SK-N-SH treated with all-trans-retinoic acid at 6 μM for 48 hours (cell line): ENCODE measurements around the gene AHCYL2.

ENCODE experiments used
- ATAC-seq: fragments of 200-7000 bp; cut with Tn5 transposase; 3 replicates; pipeline ENCODE4 v1.9.1; 2020; ENCODE audit warnings: mild to moderate bottlenecking, moderate library complexity
- CREB5 ChIP-seq: fragments of 250-450 bp; sonication (Bioruptor Pico); IDR thresholded peaks from 2 replicates; pipeline ENCODE4 v1.5.1; 2020; ENCODE audit warnings: low read depth, mild to moderate bottlenecking, moderate library complexity
- CSDC2 ChIP-seq: fragments of 250-450 bp; sonication (Bioruptor Pico); IDR thresholded peaks from 2 replicates; pipeline ENCODE4 v1.5.0; 2020; ENCODE audit warnings: mild to moderate bottlenecking, moderate library complexity
- CSRNP3 ChIP-seq: fragments of 250-450 bp; sonication (Bioruptor Pico); IDR thresholded peaks from 2 replicates; pipeline ENCODE4 v1.5.1; 2021; ENCODE audit warnings: mild to moderate bottlenecking, moderate library complexity
- ESRRG ChIP-seq: fragments of 250-450 bp; sonication (Bioruptor Pico); IDR thresholded peaks from 2 replicates; pipeline ENCODE4 v1.6.1; 2021; ENCODE audit warnings: mild to moderate bottlenecking
- GLIS3 ChIP-seq: fragments of 250-450 bp; sonication (Bioruptor Pico); IDR thresholded peaks from 2 replicates; pipeline ENCODE4 v1.5.0; 2020; ENCODE audit warnings: mild to moderate bottlenecking, moderate library complexity
- ISL1 ChIP-seq: fragments of 250-450 bp; sonication (Bioruptor Pico); IDR thresholded peaks from 2 replicates; pipeline ENCODE4 v2.1.2; 2022; ENCODE audit warnings: mild to moderate bottlenecking, moderate library complexity
- OSR1 ChIP-seq: fragments of 250-450 bp; sonication (Bioruptor Pico); IDR thresholded peaks from 2 replicates; pipeline ENCODE4 v1.8.0; 2022; ENCODE audit warnings: moderate library complexity, mild to moderate bottlenecking, inconsistent platforms
- POU6F1 ChIP-seq: fragments of 250-450 bp; sonication (Bioruptor Pico); IDR thresholded peaks from 2 replicates; pipeline ENCODE4 v1.8.0; 2021; ENCODE audit warnings: low read depth, mild to moderate bottlenecking, moderate library complexity, borderline replicate concordance
- PPARA ChIP-seq: fragments of 250-450 bp; sonication (Bioruptor Pico); IDR thresholded peaks from 2 replicates; pipeline ENCODE4 v1.5.0; 2020; ENCODE audit warnings: mild to moderate bottlenecking, borderline replicate concordance
- RARB ChIP-seq: fragments of 250-450 bp; sonication (Bioruptor Pico); IDR thresholded peaks from 2 replicates; pipeline ENCODE4 v1.8.0; 2021; ENCODE audit warnings: mild to moderate bottlenecking, moderate library complexity
- TCF4 ChIP-seq: fragments of 250-450 bp; sonication (Bioruptor Pico); IDR thresholded peaks from 2 replicates; pipeline ENCODE4 v1.8.0; 2021; ENCODE audit warnings: mild to moderate bottlenecking, moderate library complexity, borderline replicate concordance
- TOX ChIP-seq: fragments of 250-450 bp; sonication (Bioruptor Pico); IDR thresholded peaks from 2 replicates; pipeline ENCODE4 v1.8.0; 2021; ENCODE audit warnings: mild to moderate bottlenecking, moderate library complexity, borderline replicate concordance
- ZC3H10 ChIP-seq: fragments of 250-450 bp; sonication (Bioruptor Pico); IDR thresholded peaks from 2 replicates; pipeline ENCODE4 v1.5.1; 2021; ENCODE audit warnings: mild to moderate bottlenecking, moderate library complexity
- ZFP3 ChIP-seq: fragments of 250-450 bp; sonication (Bioruptor Pico); IDR thresholded peaks from 2 replicates; pipeline ENCODE4 v1.5.0; 2020; ENCODE audit warnings: mild to moderate bottlenecking, moderate library complexity
- ZFP30 ChIP-seq: fragments of 450-650 bp; formaldehyde crosslinking; IDR thresholded peaks from 2 replicates; pipeline ENCODE4 v1.5.0; 2022; ENCODE audit warnings: mild to moderate bottlenecking, moderate library complexity
- ZNF70 ChIP-seq: fragments of 450-650 bp; formaldehyde crosslinking; IDR thresholded peaks from 2 replicates; pipeline ENCODE4 v1.5.0; 2020; ENCODE audit warnings: mild to moderate bottlenecking, moderate library complexity
- ZNF8 ChIP-seq: fragments of 450-650 bp; formaldehyde crosslinking; IDR thresholded peaks from 2 replicates; pipeline ENCODE4 v1.5.0; 2020; ENCODE audit warnings: mild to moderate bottlenecking, moderate library complexity
- TF ChIP-seq, protein P1 (sequence below): fragments of 250-450 bp; sonication (Bioruptor Pico); IDR thresholded peaks from 2 replicates; pipeline ENCODE4 v1.8.0; 2020; ENCODE audit warnings: mild to moderate bottlenecking, moderate library complexity, borderline replicate concordance
- TF ChIP-seq, protein P2 (sequence below): fragments of 250-450 bp; sonication (Bioruptor Pico); IDR thresholded peaks from 2 replicates; pipeline ENCODE4 v1.5.0; 2020; ENCODE audit warnings: mild to moderate bottlenecking, moderate library complexity

The AHCYL2 gene

DNA sequence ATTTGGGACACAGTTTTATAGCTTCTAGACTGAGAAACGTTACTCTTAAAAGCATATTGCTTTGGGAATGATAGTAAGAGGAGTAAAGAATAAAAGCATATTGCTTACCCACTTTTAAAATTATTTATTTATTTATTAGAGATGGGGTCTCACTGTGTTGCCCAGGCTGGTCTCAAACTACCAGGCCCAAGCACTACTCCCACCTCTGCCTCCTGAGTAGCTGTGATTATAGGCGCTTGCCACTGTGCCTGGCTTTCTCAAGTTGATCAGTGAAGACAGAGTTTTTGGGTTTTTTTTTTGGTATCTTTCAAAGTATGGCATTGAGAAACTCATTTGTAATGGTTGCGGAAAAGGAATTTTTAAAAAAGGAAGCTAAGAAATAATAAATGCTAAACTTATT, 68.0 kb downstream of the AHCYL2 start:
- ATAC-seq, result no peak
- no peak for TF ChIP-seq RARB

GRCh38 chr7:129295015-129295423, 70.2 kb downstream of the AHCYL2 start:
- peak; percentile 82; the same call in 1 of the 2 replicates for TF ChIP-seq ISL1 (CRISPR knock-in tag)
- TF ChIP-seq ZFP3, result peak; percentile 58; the same call in 1 of the 2 replicates
- TF ChIP-seq OSR1 (CRISPR knock-in tag), result no peak
- ATAC-seq, result peak; percentile 81

GRCh38 chr7:129298268-129298893, 73.6 kb downstream of the AHCYL2 start:
- ATAC-seq, result peak; percentile 53; the same call in 2 of the 3 replicates
- TF ChIP-seq ZNF70 (CRISPR knock-in tag) (no peak), ZC3H10 (CRISPR knock-in tag) (no peak), ISL1 (CRISPR knock-in tag) (no peak), TCF4 (CRISPR knock-in tag) (no peak), CREB5 (CRISPR knock-in tag) (no peak), PPARA (CRISPR knock-in tag) (no peak), TOX (CRISPR knock-in tag) (no peak)
- TF ChIP-seq, all 23 proteins: peak for 0

DNA sequence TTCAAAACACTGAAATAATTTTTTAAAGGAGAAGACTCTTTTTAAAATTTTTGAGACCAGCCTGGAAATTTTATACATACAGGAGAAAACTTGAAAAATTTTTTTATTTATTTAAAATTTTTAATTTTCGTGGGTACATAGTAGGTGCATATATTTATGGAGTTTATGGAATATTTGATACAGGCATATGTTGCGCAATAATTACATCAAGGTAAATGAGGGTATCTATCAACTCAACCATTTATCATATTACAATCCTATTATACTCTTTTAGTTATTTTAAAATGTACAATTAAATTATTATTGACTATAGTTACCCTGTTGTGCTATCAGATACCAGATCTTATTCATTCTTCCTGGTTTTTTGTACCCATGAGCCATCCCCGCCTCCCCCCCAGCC, 75.1 kb downstream of the AHCYL2 start:
- TF ChIP-seq TCF4 (CRISPR knock-in tag) (no peak), CREB5 (CRISPR knock-in tag) (no peak), CSRNP3 (CRISPR knock-in tag) (no peak), GLIS3 (CRISPR knock-in tag) (no peak), POU6F1 (CRISPR knock-in tag) (no peak), ZFP30 (CRISPR knock-in tag) (no peak), ZFP3 (no peak), ZC3H10 (CRISPR knock-in tag) (no peak), ESRRG (CRISPR knock-in tag) (no peak), CSDC2 (CRISPR knock-in tag) (no peak), OSR1 (CRISPR knock-in tag) (no peak), ZNF8 (no peak)
- TF ChIP-seq, protein P1, sequence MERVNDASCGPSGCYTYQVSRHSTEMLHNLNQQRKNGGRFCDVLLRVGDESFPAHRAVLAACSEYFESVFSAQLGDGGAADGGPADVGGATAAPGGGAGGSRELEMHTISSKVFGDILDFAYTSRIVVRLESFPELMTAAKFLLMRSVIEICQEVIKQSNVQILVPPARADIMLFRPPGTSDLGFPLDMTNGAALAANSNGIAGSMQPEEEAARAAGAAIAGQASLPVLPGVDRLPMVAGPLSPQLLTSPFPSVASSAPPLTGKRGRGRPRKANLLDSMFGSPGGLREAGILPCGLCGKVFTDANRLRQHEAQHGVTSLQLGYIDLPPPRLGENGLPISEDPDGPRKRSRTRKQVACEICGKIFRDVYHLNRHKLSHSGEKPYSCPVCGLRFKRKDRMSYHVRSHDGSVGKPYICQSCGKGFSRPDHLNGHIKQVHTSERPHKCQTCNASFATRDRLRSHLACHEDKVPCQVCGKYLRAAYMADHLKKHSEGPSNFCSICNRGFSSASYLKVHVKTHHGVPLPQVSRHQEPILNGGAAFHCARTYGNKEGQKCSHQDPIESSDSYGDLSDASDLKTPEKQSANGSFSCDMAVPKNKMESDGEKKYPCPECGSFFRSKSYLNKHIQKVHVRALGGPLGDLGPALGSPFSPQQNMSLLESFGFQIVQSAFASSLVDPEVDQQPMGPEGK (CRISPR knock-in tag), result no peak
- TF ChIP-seq, protein P2, sequence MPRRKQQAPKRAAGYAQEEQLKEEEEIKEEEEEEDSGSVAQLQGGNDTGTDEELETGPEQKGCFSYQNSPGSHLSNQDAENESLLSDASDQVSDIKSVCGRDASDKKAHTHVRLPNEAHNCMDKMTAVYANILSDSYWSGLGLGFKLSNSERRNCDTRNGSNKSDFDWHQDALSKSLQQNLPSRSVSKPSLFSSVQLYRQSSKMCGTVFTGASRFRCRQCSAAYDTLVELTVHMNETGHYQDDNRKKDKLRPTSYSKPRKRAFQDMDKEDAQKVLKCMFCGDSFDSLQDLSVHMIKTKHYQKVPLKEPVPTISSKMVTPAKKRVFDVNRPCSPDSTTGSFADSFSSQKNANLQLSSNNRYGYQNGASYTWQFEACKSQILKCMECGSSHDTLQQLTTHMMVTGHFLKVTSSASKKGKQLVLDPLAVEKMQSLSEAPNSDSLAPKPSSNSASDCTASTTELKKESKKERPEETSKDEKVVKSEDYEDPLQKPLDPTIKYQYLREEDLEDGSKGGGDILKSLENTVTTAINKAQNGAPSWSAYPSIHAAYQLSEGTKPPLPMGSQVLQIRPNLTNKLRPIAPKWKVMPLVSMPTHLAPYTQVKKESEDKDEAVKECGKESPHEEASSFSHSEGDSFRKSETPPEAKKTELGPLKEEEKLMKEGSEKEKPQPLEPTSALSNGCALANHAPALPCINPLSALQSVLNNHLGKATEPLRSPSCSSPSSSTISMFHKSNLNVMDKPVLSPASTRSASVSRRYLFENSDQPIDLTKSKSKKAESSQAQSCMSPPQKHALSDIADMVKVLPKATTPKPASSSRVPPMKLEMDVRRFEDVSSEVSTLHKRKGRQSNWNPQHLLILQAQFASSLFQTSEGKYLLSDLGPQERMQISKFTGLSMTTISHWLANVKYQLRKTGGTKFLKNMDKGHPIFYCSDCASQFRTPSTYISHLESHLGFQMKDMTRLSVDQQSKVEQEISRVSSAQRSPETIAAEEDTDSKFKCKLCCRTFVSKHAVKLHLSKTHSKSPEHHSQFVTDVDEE (CRISPR knock-in tag), result no peak
- ATAC-seq, result no peak
